CD4-positive, alpha-beta T cell (primary cell): Measurements from ENCODE around the gene CCBE1. TPM values are rescaled to one million over a fixed set of nuclear protein-coding genes. Genes with fewer than 3 reads are reported as not detected.

Experiments
- ATAC-seq: fragments of 200-7000 bp; cut with Tn5 transposase; one replicate; pipeline ENCODE4 v1.10.0; 2022; ENCODE audit warnings: mild to moderate bottlenecking; ENCODE audit not compliant: poor library complexity
- CTCF ChIA-PET: fragments of 350-600 bp; sonication (Branson Sonifier 250); formaldehyde crosslinking; loops from one replicate; lab custom pipeline; 2021; ENCODE audit warnings: antibody characterized with exemption, inconsistent platforms; lab: Charles Lee
- POLR2A ChIA-PET: fragments of 350-600 bp; sonication (Branson Sonifier 250); formaldehyde crosslinking; loops from one replicate; lab custom pipeline; 2021; ENCODE audit warnings: antibody characterized with exemption, inconsistent platforms; lab: Charles Lee
- DNase-seq, 14 experiments: peaks; one replicate each; pipeline ENCODE4 v3.0.0-alpha.2; 2013 to 2020; ENCODE audit warnings: mixed read lengths in 2 of 14
- H3K27ac ChIP-seq, 2 donors: one replicate each; pipeline versions ENCODE4 v1.5.1 to v1.7.0; 2013; ENCODE audit warnings: low read length in 2 of 2, low read depth in 1 of 2, mild to moderate bottlenecking in 1 of 2
- H3K27me3 ChIP-seq, 2 experiments: 1 replicate in 1 of 2; 2 replicates in 1 of 2; pipeline versions ENCODE4 v1.6.1 to v1.7.0; 2013; ENCODE audit warnings: low read length in 2 of 2, control low read depth in 1 of 2, mild to moderate bottlenecking in 1 of 2, moderate library complexity in 1 of 2; ENCODE audit not compliant: insufficient read depth in 2 of 2, control insufficient read depth in 1 of 2
- H3K36me3 ChIP-seq: one replicate; pipeline ENCODE4 v1.6.1; 2013; ENCODE audit warnings: low read length, control low read depth; ENCODE audit not compliant: insufficient read depth
- H3K4me1 ChIP-seq: one replicate; pipeline ENCODE4 v1.6.1; 2013; ENCODE audit warnings: low read length, control low read depth; ENCODE audit not compliant: insufficient read depth
- H3K4me3 ChIP-seq: one replicate; pipeline ENCODE4 v1.5.1; 2013; ENCODE audit warnings: mild to moderate bottlenecking, low read length, moderate library complexity
- H3K9me3 ChIP-seq, 2 experiments: 1 replicate in 1 of 2; 2 replicates in 1 of 2; pipeline versions ENCODE4 v1.6.1 to v1.7.0; 2013; ENCODE audit warnings: low read length in 2 of 2, mild to moderate bottlenecking in 2 of 2, control low read depth in 1 of 2, moderate library complexity in 1 of 2; ENCODE audit not compliant: control insufficient read depth in 1 of 2, insufficient read depth in 1 of 2
- H3K27ac Mint-ChIP-seq: one replicate; pipeline ENCODE4 v1.8.0; 2020; ENCODE audit warnings: mixed read lengths
- H3K27me3 Mint-ChIP-seq: one replicate; pipeline ENCODE4 v1.8.0; 2021; ENCODE audit warnings: mixed read lengths
- H3K36me3 Mint-ChIP-seq: one replicate; pipeline ENCODE4 v1.8.0; 2021; ENCODE audit warnings: low read depth, mixed read lengths
- H3K4me1 Mint-ChIP-seq: one replicate; pipeline ENCODE4 v1.8.0; 2021; ENCODE audit warnings: low read depth, mixed read lengths
- H3K4me3 Mint-ChIP-seq: one replicate; pipeline ENCODE4 v1.8.0; 2020; ENCODE audit warnings: mild to moderate bottlenecking, mixed read lengths
- H3K9me3 Mint-ChIP-seq: one replicate; pipeline ENCODE4 v1.8.0; 2020; ENCODE audit warnings: mixed read lengths
- CTCF ChIP-seq: fragments of 200-600 bp; IDR thresholded peaks from one replicate; pipeline ENCODE4 v1.8.0; 2022; ENCODE audit warnings: antibody characterized with exemption, mild to moderate bottlenecking
- intact Hi-C, 2 experiments: fragments of 100-400 bp; cut with DNase I in 1 of 2; cut with micrococcal nuclease in 1 of 2; formaldehyde crosslinking; loops; one replicate each; pipeline versions ENCODE4 v1.15.1 to v1.9.0; 2023 to 2025; cut with DNase I, micrococcal nuclease
- total RNA-seq, 174 experiments: library from RNA in 2 of 174; stranded (reverse) in 2 of 174; gene quantifications; one replicate each; pipeline ENCODE4 v1.2.3 and lab custom pipeline; 2021 to 2026

Gene CCBE1
- total RNA-seq, 2 experiments from 2014 or later: not detected

- DNase-seq (no peak), ATAC-seq (no peak)
- no peak for TF ChIP-seq CTCF
- intact Hi-C loops: no loop called here
- Mint-ChIP-seq H3K9me3 (no peaks in the 10 kb centered on the region), H3K27ac (no peak overlapping the region), H3K4me3 (no peak overlapping the region), H3K4me1 (no peaks in the 10 kb centered on the region), H3K36me3 (no peaks in the 10 kb centered on the region), H3K27me3 (peaks cover 19% of the 10 kb centered on the region)
- ChIA-PET CTCF (no interaction called here), POLR2A (no interaction called here)
- Histone ChIP-seq H3K36me3 (no peaks in the 10 kb centered on the region), H3K27me3 (peaks cover 0 to 4% of the 10 kb centered on the region in 2 experiments), H3K4me3 (no peak overlapping the region), H3K27ac (no peak overlapping the region), H3K4me1 (no peaks in the 10 kb centered on the region), H3K9me3 (peaks cover 0 to 6% of the 10 kb centered on the region in 2 experiments)
These were observed 63.9 kb downstream of the CCBE1 start for GRCh38 chr18:59633317-59633716.

DNA sequence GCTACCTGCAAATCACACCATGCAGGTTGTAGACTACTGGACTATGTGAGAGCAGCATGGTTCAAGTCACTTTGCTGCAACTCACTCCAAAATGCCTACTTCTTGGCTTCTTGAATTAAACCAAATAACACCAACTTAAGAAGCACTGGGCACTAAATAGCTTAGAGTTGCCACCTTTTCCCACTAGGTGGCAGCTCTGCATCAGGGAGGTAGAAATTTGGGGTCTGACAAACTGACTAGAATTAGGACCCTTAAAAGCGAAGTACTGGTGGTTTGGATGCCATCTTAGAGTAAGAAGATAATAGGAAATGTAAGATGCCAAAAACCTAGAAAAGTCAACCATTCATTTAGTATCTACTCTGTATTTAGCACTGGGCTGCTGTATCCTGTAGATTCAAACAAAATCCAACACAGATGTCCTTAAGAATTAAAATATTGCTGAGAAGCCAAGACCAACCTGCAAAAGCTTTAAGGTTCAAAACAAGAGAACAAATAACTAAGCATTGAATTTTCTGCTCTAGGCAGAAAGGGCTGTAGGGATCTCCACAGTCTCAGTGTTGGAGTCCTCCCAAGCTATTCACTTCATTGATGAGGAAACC, 65.5 kb downstream of the CCBE1 start:
- H3K27ac Mint-ChIP-seq: no peak overlapping the region
- TF ChIP-seq CTCF: no peak
- no peak for ATAC-seq
- no peak overlapping the region for H3K27ac ChIP-seq
- peaks cover 20% of the 10 kb centered on the region for H3K27me3 Mint-ChIP-seq
- no peaks in the 10 kb centered on the region for H3K9me3 Mint-ChIP-seq
- DNase-seq: no peak
- intact Hi-C loops: no loop called here
- no peaks in the 10 kb centered on the region for H3K36me3 ChIP-seq
- H3K4me1 ChIP-seq: no peaks in the 10 kb centered on the region
- H3K4me1 Mint-ChIP-seq: no peaks in the 10 kb centered on the region
- peaks cover 0 to 6% of the 10 kb centered on the region in 2 experiments for H3K9me3 ChIP-seq
- H3K27me3 ChIP-seq: peaks cover 0 to 4% of the 10 kb centered on the region in 2 experiments
- ChIA-PET POLR2A (no interaction called here), CTCF (no interaction called here)
- H3K4me3 Mint-ChIP-seq: no peak overlapping the region
- no peaks in the 10 kb centered on the region for H3K36me3 Mint-ChIP-seq
- no peak overlapping the region for H3K4me3 ChIP-seq

DNA sequence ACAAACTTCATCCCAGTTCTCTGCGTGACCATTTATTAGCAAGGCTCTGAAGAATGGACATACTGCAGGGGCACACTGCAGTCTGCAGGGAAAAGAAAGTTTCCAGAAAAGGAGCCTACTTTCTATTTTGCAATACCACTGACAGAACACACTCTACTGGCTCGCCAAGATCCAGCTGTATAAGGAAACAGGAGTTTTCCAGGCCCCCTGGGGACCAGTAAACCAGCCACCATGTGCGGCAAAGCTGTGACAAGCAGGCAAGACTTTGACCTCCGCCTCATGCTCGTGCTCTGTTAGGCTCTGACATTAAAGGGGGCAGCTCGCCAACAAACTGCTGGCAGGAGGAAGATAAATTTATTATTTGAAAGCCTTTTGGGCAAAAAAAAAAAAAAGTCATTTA, 67.3 kb downstream of the CCBE1 start:
- Histone ChIP-seq H3K36me3 (no peaks in the 10 kb centered on the region), H3K27ac (no peak overlapping the region), H3K27me3 (peaks cover 0 to 4% of the 10 kb centered on the region in 2 experiments), H3K4me3 (no peak overlapping the region), H3K9me3 (peaks cover 0 to 6% of the 10 kb centered on the region in 2 experiments), H3K4me1 (no peaks in the 10 kb centered on the region)
- CTCF ChIA-PET: no interaction called here
- H3K4me1 Mint-ChIP-seq: no peaks in the 10 kb centered on the region
- no peak overlapping the region for H3K27ac Mint-ChIP-seq
- ATAC-seq (no peak), DNase-seq (no peak)
- POLR2A ChIA-PET: no interaction called here
- peaks cover 20% of the 10 kb centered on the region for H3K27me3 Mint-ChIP-seq
- H3K36me3 Mint-ChIP-seq: no peaks in the 10 kb centered on the region
- no peak for TF ChIP-seq CTCF
- no peaks in the 10 kb centered on the region for H3K9me3 Mint-ChIP-seq
- H3K4me3 Mint-ChIP-seq: no peak overlapping the region
- intact Hi-C loops: no loop called here
